ENCODE results near the gene NUB1.

GRCh38 chr7:151308791-151309190 lies 32.8 kb upstream of the NUB1 start:
- TF ChIP-seq CTCF (IDR thresholded peaks at IDR 0.05) (no peak), POLR2A (IDR thresholded peaks at IDR 0.05) (no peak)
